Spleen (tissue), 11 donors: ENCODE data around the gene PTPRN2. TPM values are rescaled to one million over a fixed set of nuclear protein-coding genes. Genes with fewer than 3 reads are reported as not detected.

Source experiments
- DNase-seq: peaks from one replicate; pipeline ENCODE4 v3.0.0-alpha.2; 2020
- H3K27ac ChIP-seq, 8 donors: fragments of 200-600 bp; sonication (generic) in 7 of 8; 1 replicate in 4 of 8; 2 replicates in 4 of 8; pipeline versions ENCODE4 v1.5.0 to v1.8.0; 2016 to 2021; ENCODE audit warnings: inconsistent platforms in 4 of 8, mild to moderate bottlenecking in 4 of 8, moderate library complexity in 1 of 8
- H3K27me3 ChIP-seq, 7 donors: fragments of 200-600 bp; sonication (generic) in 6 of 7; replicated peaks in 1 of 7; 1 replicate in 4 of 7; 2 replicates in 3 of 7; pipeline versions ENCODE4 v1.5.0 to v1.8.0; 2016 to 2021; ENCODE audit warnings: inconsistent platforms in 3 of 7, mild to moderate bottlenecking in 1 of 7
- H3K36me3 ChIP-seq, 6 donors: fragments of 200-600 bp; sonication (generic) in 5 of 6; 1 replicate in 4 of 6; 2 replicates in 2 of 6; pipeline versions ENCODE4 v1.5.0 to v1.8.0; 2016 to 2021; ENCODE audit warnings: inconsistent platforms in 2 of 6
- H3K4me1 ChIP-seq, 6 donors: fragments of 200-600 bp; sonication (generic) in 5 of 6; 1 replicate in 3 of 6; 2 replicates in 3 of 6; pipeline versions ENCODE4 v1.5.0 to v1.8.0; 2016 to 2021; ENCODE audit warnings: inconsistent platforms in 3 of 6
- H3K4me3 ChIP-seq, 8 donors: fragments of 200-600 bp; sonication (generic) in 7 of 8; 1 replicate in 4 of 8; 2 replicates in 4 of 8; pipeline versions ENCODE4 v1.5.0 to v1.8.0; 2016 to 2021; ENCODE audit warnings: inconsistent platforms in 4 of 8, mild to moderate bottlenecking in 4 of 8, moderate library complexity in 2 of 8
- H3K9me3 ChIP-seq, 8 donors: fragments of 200-600 bp; sonication (generic) in 7 of 8; 1 replicate in 4 of 8; 2 replicates in 4 of 8; pipeline versions ENCODE4 v1.5.0 to v1.8.0; 2016 to 2021; ENCODE audit warnings: inconsistent platforms in 4 of 8
- POLR2A ChIP-seq, 3 donors: fragments of 450-650 bp; IDR thresholded peaks; one replicate each; pipeline ENCODE4 v1.5.1; 2017; ENCODE audit warnings: antibody characterized with exemption in 3 of 3, mild to moderate bottlenecking in 1 of 3
- POLR2AphosphoS5 ChIP-seq, 3 donors: sonication (generic); formaldehyde crosslinking; IDR thresholded peaks; one replicate each; pipeline ENCODE4 v1.5.1; 2017; ENCODE audit warnings: antibody characterized with exemption in 3 of 3
- WGBS, 5 donors: extraction: QIAGEN DNeasy Blood & Tissue Kit in 3 of 5; methylation state at CpG; one replicate each; pipeline versions ENCODE4 v1.1.5 to v1.1.7; 2013 to 2018; 5-methylcytosine and 5-hydroxymethylcytosine counted together
- intact Hi-C: fragments of 100-400 bp; cut with DNase I; formaldehyde crosslinking; loops from one replicate; pipeline ENCODE4 v1.15.0; 2023; ENCODE audit warnings: low total_unique reads
- polyA plus RNA-seq, 3 donors: library from polyadenylated mRNA; stranded (reverse); fragments of 200-250 nt; gene quantifications; one replicate each; pipeline ENCODE4 v1.2.1, GENCODE V29; 2013
- total RNA-seq, 7 donors: library from RNA; depleted of rRNA in 3 of 7; stranded (reverse); fragments of >200 nt in 3 of 7; fragmentation: NEBNext Ultra II Directional in 4 of 7; extraction: Animal tissue kit (Norgen Biotek cat#: 25700) in 4 of 7; gene quantifications; one replicate each; pipeline versions ENCODE4 v1.1.0 to v1.2.1, GENCODE V29; 2016 to 2021
- TF ChIP-seq, protein P1 (sequence below), 11 experiments: fragments of 200-600 bp in 7 of 11; fragments of 450-650 bp in 4 of 11; sonication (generic) in 4 of 11; IDR thresholded peaks in 8 of 11; conservative IDR thresholded peaks in 3 of 11; 1 replicate in 7 of 11; 2 replicates in 4 of 11; pipeline versions ENCODE4 v1.4.0 to v1.8.0; 2016 to 2021; ENCODE audit warnings: antibody characterized with exemption in 11 of 11, inconsistent platforms in 4 of 11, mild to moderate bottlenecking in 1 of 11
- donor health status: healthy with polysubstance abuse.
- donor health status: DM: no; HTN: no; CAD: no; lungs with moderate emphysema.
- donor health status: DM: no; HTN: no; CAD: no.
- donor health status: Bipolar disorder and iron deficiency.
- donor health status: healthy.
- donor health status: DM: no; HTN: no; CAD: no.
- donor health status: DM: yes; HTN: yes; CAD: no.

Gene PTPRN2
- total and polyA plus RNA-seq, 10 donors, result 7.0 to 22.8 (median 16.8) TPM

- 85 to 92% (median 89%) methylated on average over 22 of the region's 22 CpGs for WGBS, 5 donors
- no peak overlapping the region for H3K4me3 ChIP-seq
- no peaks in the 10 kb centered on the region for H3K4me1 ChIP-seq
- peaks cover 0 to 28% (median 0%) of the 10 kb centered on the region in 8 donors for H3K9me3 ChIP-seq
- H3K27ac ChIP-seq, result no peak overlapping the region
- no peak for TF ChIP-seq POLR2A (IDR thresholded peaks at IDR 0.05)
- TF ChIP-seq, protein P1, sequence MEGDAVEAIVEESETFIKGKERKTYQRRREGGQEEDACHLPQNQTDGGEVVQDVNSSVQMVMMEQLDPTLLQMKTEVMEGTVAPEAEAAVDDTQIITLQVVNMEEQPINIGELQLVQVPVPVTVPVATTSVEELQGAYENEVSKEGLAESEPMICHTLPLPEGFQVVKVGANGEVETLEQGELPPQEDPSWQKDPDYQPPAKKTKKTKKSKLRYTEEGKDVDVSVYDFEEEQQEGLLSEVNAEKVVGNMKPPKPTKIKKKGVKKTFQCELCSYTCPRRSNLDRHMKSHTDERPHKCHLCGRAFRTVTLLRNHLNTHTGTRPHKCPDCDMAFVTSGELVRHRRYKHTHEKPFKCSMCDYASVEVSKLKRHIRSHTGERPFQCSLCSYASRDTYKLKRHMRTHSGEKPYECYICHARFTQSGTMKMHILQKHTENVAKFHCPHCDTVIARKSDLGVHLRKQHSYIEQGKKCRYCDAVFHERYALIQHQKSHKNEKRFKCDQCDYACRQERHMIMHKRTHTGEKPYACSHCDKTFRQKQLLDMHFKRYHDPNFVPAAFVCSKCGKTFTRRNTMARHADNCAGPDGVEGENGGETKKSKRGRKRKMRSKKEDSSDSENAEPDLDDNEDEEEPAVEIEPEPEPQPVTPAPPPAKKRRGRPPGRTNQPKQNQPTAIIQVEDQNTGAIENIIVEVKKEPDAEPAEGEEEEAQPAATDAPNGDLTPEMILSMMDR (IDR thresholded peaks at IDR 0.05 in 8 of 11, conservative IDR thresholded peaks at IDR 0.05 in 3 of 11), result no peak
- no peak for TF ChIP-seq POLR2AphosphoS5 (IDR thresholded peaks at IDR 0.05)
- intact Hi-C loops, result no loop called here
- DNase-seq, result peak; percentile 55
- H3K27me3 ChIP-seq, result peaks cover 0 to 14% (median 0%) of the 10 kb centered on the region in 7 donors
- H3K36me3 ChIP-seq, result no peaks in the 10 kb centered on the region
Observed at GRCh38 chr7:158258411-158259130, 329.1 kb downstream of the PTPRN2 start.

- H3K27me3 ChIP-seq, result peaks cover 0 to 21% (median 0%) of the 10 kb centered on the region in 7 donors
- H3K27ac ChIP-seq, result no peak overlapping the region
- peaks cover 0 to 24% (median 0%) of the 10 kb centered on the region in 8 donors for H3K9me3 ChIP-seq
- H3K4me3 ChIP-seq, result no peak overlapping the region
- TF ChIP-seq POLR2AphosphoS5 (IDR thresholded peaks at IDR 0.05), result no peak
- no peak for TF ChIP-seq POLR2A (IDR thresholded peaks at IDR 0.05)
- 90 to 93% (median 91%) methylated on average over 27 to 33 of the region's 33 CpGs for WGBS, 5 donors
- intact Hi-C loops, result no loop called here
- peak; percentile 57 for DNase-seq
- H3K36me3 ChIP-seq, result no peaks in the 10 kb centered on the region
- H3K4me1 ChIP-seq, result no peaks in the 10 kb centered on the region
Observed at GRCh38 chr7:158257516-158258410, 329.9 kb downstream of the PTPRN2 start.

GRCh38 chr7:158257001-158257400 is 330.6 kb downstream of the PTPRN2 start:
- Histone ChIP-seq H3K4me3 (no peak overlapping the region), H3K4me1 (no peaks in the 10 kb centered on the region), H3K27me3 (peaks cover 0 to 29% (median 0%) of the 10 kb centered on the region in 7 donors), H3K36me3 (no peaks in the 10 kb centered on the region), H3K9me3 (peaks cover 0 to 27% (median 0%) of the 10 kb centered on the region in 8 donors), H3K27ac (no peak overlapping the region)
- intact Hi-C loops, result no loop called here
- TF ChIP-seq POLR2A (IDR thresholded peaks at IDR 0.05) (no peak), POLR2AphosphoS5 (IDR thresholded peaks at IDR 0.05) (no peak)
- TF ChIP-seq, protein P1 (IDR thresholded peaks at IDR 0.05 in 8 of 11, conservative IDR thresholded peaks at IDR 0.05 in 3 of 11), result no peak
- 75 to 96% (median 93%) methylated on average over 9 to 12 of the region's 12 CpGs for WGBS, 5 donors
- DNase-seq, result peak; percentile 37

DNA sequence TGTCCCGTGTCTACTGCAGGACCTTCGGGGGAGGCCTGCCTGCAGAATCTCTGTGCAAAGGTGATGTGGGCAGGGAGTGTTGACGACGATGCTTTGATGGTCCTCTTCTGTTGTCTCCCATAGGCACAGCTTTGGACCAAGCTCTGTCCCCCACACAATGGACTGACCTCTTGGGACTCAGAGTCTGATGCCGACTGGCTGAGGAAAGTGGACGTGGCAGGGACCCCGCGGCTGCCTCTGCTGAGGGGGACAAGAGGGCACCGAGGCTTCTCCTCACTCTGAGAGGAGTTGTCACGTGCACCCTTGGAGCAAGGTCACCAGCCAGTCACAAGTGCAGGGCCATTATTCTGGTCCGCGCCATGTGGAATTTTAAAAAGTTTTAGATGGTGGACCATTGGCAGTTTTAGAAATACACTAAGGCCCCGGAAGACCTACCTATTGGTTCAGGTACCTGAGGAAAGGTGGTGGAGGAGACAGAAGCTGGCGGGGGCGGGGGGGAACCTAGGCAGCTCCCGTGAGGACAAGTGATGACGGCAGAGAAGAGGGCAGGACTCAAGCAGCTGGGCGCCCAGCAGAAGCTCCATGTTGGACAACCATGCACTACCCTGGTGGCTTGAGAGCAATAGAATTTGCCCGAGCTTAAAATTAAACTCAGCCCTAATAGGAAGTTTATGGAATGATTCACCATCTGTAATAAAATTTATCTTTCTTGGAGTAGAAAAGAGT is 331.4 kb downstream of the PTPRN2 start:
- H3K9me3 ChIP-seq, result peaks cover 0 to 25% (median 0%) of the 10 kb centered on the region in 8 donors
- H3K27me3 ChIP-seq, result peaks cover 0 to 33% (median 0%) of the 10 kb centered on the region in 7 donors
- H3K4me1 ChIP-seq, result no peaks in the 10 kb centered on the region
- H3K27ac ChIP-seq, result no peak overlapping the region
- peak; percentile 43 for DNase-seq
- no peak overlapping the region for H3K4me3 ChIP-seq
- intact Hi-C loops, result no loop called here
- TF ChIP-seq, protein P1 (IDR thresholded peaks at IDR 0.05 in 8 of 11, conservative IDR thresholded peaks at IDR 0.05 in 3 of 11), result no peak
- TF ChIP-seq POLR2AphosphoS5 (IDR thresholded peaks at IDR 0.05), result no peak
- TF ChIP-seq POLR2A (IDR thresholded peaks at IDR 0.05), result no peak
- H3K36me3 ChIP-seq, result no peaks in the 10 kb centered on the region
- WGBS, 5 donors, result 84 to 88% (median 84%) methylated on average over 19 of the region's 19 CpGs
